Upper lobe of left lung (tissue), 6 donors: ENCODE data around the gene SERPINB10. TPM values are rescaled to one million over a fixed set of nuclear protein-coding genes. Genes with fewer than 3 reads are reported as not detected.

Source experiments
- ATAC-seq, 2 donors: fragments of 200-7000 bp; cut with Tn5 transposase; one replicate each; pipeline ENCODE4 v1.9.1; 2022; ENCODE audit warnings: mild to moderate bottlenecking in 2 of 2, moderate library complexity in 2 of 2; ENCODE audit not compliant: low FRiP score in 2 of 2
- DNase-seq, 2 donors: peaks; one replicate each; pipeline ENCODE4 v3.0.0-alpha.2; 2019 to 2020
- H3K27ac ChIP-seq, 4 donors: fragments of 200-600 bp; sonication (generic); one replicate each; pipeline ENCODE4 v1.5.1; 2016 to 2019
- H3K27me3 ChIP-seq, 4 donors: fragments of 200-600 bp; sonication (generic); one replicate each; pipeline ENCODE4 v1.5.1; 2017 to 2019
- H3K36me3 ChIP-seq, 4 donors: fragments of 200-600 bp; sonication (generic); one replicate each; pipeline ENCODE4 v1.5.1; 2016 to 2019
- H3K4me1 ChIP-seq, 4 donors: fragments of 200-600 bp; sonication (generic); one replicate each; pipeline ENCODE4 v1.5.1; 2018 to 2019
- H3K4me3 ChIP-seq, 4 donors: fragments of 200-600 bp; sonication (generic); one replicate each; pipeline ENCODE4 v1.5.1; 2017 to 2019; ENCODE audit warnings: mild to moderate bottlenecking in 2 of 4, moderate library complexity in 1 of 4
- H3K9me3 ChIP-seq, 4 donors: fragments of 200-600 bp; sonication (generic); one replicate each; pipeline ENCODE4 v1.5.1; 2018 to 2019
- EP300 ChIP-seq, 4 donors: sonication (generic); formaldehyde crosslinking; IDR thresholded peaks; one replicate each; pipeline ENCODE4 v1.5.1; 2017; ENCODE audit warnings: antibody characterized with exemption in 4 of 4, control low read depth in 2 of 4
- POLR2A ChIP-seq, 4 donors: fragments of 450-650 bp; IDR thresholded peaks; one replicate each; pipeline ENCODE4 v1.5.1; 2016 to 2017; ENCODE audit warnings: antibody characterized with exemption in 4 of 4, mild to moderate bottlenecking in 2 of 4
- POLR2AphosphoS5 ChIP-seq, 2 donors: sonication (generic); formaldehyde crosslinking; IDR thresholded peaks; one replicate each; pipeline ENCODE4 v1.5.1; 2017; ENCODE audit warnings: antibody characterized with exemption in 2 of 2
- WGBS, 2 donors: methylation state at CpG; one replicate each; pipeline ENCODE4 v1.1.5; 2017 to 2018; 5-methylcytosine and 5-hydroxymethylcytosine counted together
- total RNA-seq, 6 donors: library from RNA; depleted of rRNA in 4 of 6; stranded (reverse); fragments of >200 nt in 4 of 6; gene quantifications; one replicate each; pipeline versions ENCODE4 v1.1.0 to v1.2.1, GENCODE V29; 2016 to 2021
- TF ChIP-seq, protein P1 (sequence below), 6 experiments: fragments of 450-650 bp in 4 of 6; fragments of 200-600 bp in 2 of 6; sonication (generic) in 2 of 6; IDR thresholded peaks; one replicate each; pipeline ENCODE4 v1.5.1; 2016 to 2019; ENCODE audit warnings: antibody characterized with exemption in 6 of 6
- donor health status: DM: no; HTN: no; CAD: no; lungs with moderate emphysema.
- donor health status: DM: no; HTN: yes; CAD: no; lungs with severe emphysema.

SERPINB10 gene
- total RNA-seq, 6 donors from 2014 or later = 0.11 to 0.30 TPM; not detected in 4

DNA sequence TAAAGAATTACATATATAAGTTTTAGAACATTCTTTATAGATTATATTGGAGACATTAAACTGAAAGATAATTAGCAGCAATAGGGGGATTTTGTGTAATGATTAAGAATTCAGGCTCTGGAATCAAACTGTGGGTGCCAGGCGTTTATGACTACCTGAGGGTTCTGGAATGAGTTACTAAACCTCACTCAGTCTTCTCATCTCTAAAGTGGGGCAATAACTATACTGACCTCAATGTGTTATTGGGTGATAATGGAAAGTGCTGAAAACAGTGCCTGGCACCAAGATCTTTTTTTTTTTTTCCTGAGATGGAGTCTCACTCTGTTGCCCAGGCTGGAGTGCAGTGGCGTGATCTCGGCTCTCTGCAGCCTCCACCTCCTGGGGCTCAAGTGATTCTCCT, 69.3 kb downstream of the SERPINB10 start:
- ATAC-seq (no peak), DNase-seq (no peak)
- peaks cover 7 to 30% (median 12%) of the 10 kb centered on the region in 4 donors for H3K4me1 ChIP-seq
- H3K36me3 ChIP-seq = peaks cover 0 to 19% (median 4%) of the 10 kb centered on the region in 4 donors
- no peak overlapping the region for H3K27ac ChIP-seq
- TF ChIP-seq POLR2A (IDR thresholded peaks at IDR 0.05) (no peak), POLR2AphosphoS5 (IDR thresholded peaks at IDR 0.05) (no peak)
- no peaks in the 10 kb centered on the region for H3K27me3 ChIP-seq
- no peak overlapping the region for H3K4me3 ChIP-seq
- H3K9me3 ChIP-seq = no peaks in the 10 kb centered on the region
- WGBS, 2 donors = 89 to 95% methylated on average over 3 of the region's 3 CpGs

DNA sequence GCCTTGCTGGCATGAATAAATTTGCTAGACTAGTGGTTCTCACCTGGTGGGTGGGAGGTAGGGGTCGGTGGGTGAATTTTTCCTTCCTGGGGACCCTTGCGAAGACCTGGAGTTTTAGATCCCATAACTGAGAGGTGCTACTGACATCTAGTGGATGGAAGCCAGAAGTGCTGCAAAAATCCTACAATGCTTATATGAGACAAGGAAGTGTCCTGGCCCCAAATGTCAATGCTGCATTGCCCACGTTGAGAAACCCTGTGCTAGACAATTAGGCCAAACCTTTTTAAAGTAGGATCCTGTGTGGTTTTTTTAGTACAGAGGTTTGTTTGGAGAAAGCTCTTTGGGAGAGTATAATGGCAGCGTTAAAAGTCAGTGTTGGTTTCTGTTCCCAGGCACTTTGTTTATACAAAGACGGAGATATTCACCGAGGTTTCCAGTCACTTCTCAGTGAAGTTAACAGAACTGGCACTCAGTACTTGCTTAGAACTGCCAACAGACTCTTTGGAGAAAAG, 71.7 kb downstream of the SERPINB10 start:
- DNase-seq (peak in 1 of 2 donors; percentile 67), ATAC-seq (peak; percentile 87)
- H3K4me3 ChIP-seq = peak overlapping the region in 3 of 4 donors; percentile 0 to 34 (median 25)
- peaks cover 5 to 43% (median 26%) of the 10 kb centered on the region in 4 donors for H3K36me3 ChIP-seq
- H3K27me3 ChIP-seq = no peaks in the 10 kb centered on the region
- peaks cover 7 to 30% (median 12%) of the 10 kb centered on the region in 4 donors for H3K4me1 ChIP-seq
- TF ChIP-seq POLR2AphosphoS5 (IDR thresholded peaks at IDR 0.05) (no peak), EP300 (IDR thresholded peaks at IDR 0.05) (no peak), POLR2A (IDR thresholded peaks at IDR 0.05) (no peak)
- TF ChIP-seq, protein P1, sequence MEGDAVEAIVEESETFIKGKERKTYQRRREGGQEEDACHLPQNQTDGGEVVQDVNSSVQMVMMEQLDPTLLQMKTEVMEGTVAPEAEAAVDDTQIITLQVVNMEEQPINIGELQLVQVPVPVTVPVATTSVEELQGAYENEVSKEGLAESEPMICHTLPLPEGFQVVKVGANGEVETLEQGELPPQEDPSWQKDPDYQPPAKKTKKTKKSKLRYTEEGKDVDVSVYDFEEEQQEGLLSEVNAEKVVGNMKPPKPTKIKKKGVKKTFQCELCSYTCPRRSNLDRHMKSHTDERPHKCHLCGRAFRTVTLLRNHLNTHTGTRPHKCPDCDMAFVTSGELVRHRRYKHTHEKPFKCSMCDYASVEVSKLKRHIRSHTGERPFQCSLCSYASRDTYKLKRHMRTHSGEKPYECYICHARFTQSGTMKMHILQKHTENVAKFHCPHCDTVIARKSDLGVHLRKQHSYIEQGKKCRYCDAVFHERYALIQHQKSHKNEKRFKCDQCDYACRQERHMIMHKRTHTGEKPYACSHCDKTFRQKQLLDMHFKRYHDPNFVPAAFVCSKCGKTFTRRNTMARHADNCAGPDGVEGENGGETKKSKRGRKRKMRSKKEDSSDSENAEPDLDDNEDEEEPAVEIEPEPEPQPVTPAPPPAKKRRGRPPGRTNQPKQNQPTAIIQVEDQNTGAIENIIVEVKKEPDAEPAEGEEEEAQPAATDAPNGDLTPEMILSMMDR (IDR thresholded peaks at IDR 0.05) = peak; percentile 67 to 79 (median 74)
- peak overlapping the region; percentile 44 to 64 (median 55) for H3K27ac ChIP-seq
- H3K9me3 ChIP-seq = no peaks in the 10 kb centered on the region
- WGBS, 2 donors = 9 to 11% methylated on average over 6 of the region's 6 CpGs

DNA sequence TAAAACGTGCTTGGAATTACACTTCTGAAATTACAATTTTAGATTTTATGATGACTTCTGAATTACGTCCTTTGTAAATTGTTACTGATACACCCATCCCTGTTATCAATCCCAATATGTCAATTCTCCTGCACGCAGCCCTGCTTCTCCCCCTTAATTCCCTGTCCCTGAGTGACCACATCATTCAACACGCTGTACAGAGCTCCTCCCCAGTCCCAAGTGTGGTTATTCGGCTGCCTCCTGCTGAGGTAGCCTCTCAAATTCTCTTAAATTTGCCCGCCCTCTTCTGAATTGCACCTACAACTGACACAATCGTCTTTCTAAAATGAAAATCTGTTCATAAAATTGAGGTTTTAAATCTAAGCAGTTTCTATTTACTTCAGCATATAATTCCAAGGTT, 72.3 kb downstream of the SERPINB10 start:
- H3K9me3 ChIP-seq = no peaks in the 10 kb centered on the region
- no peak for TF ChIP-seq POLR2AphosphoS5 (IDR thresholded peaks at IDR 0.05)
- no peak for TF ChIP-seq EP300 (IDR thresholded peaks at IDR 0.05)
- TF ChIP-seq POLR2A (IDR thresholded peaks at IDR 0.05) = no peak
- TF ChIP-seq, protein P1 (IDR thresholded peaks at IDR 0.05) = no peak
- H3K4me1 ChIP-seq = peaks cover 7 to 28% (median 12%) of the 10 kb centered on the region in 4 donors
- 58 to 66% methylated on average over 7 of the region's 7 CpGs for WGBS, 2 donors
- DNase-seq = no peak
- H3K27me3 ChIP-seq = no peaks in the 10 kb centered on the region
- peak overlapping the region in 3 of 4 donors; percentile 0 to 34 (median 25) for H3K4me3 ChIP-seq
- ATAC-seq = no peak
- H3K36me3 ChIP-seq = peaks cover 5 to 48% (median 30%) of the 10 kb centered on the region in 4 donors
- peak overlapping the region; percentile 44 to 64 (median 55) for H3K27ac ChIP-seq

DNA sequence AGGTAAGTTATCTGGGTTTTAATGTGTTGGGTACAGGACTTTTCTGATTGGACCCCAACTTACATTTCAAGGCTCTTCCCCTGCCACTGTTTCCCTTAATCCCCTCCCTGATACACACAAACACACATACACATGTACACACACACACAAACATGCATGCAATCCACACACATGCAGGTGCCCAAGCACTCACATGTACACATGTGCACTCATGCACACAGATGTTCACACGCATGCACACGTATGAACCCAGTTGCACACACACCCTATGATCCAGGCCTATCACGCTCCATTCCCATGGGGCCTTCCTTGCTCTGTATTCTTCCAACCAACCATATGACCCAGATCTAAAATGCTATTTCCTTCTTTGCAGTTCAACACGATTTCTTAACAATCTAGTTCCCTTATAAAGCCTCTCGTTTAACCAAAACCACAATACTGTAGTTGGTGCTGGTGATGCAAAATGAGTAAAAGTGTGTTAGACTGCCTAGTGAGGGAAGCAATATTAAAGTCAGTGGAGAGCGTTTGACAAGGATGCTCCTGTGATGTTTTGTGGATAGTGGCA, 73.2 kb downstream of the SERPINB10 start:
- Histone ChIP-seq H3K27ac (peak overlapping the region in 1 of 4 donors; percentile 40), H3K27me3 (no peaks in the 10 kb centered on the region), H3K36me3 (peaks cover 5 to 58% (median 36%) of the 10 kb centered on the region in 4 donors), H3K4me3 (no peak overlapping the region), H3K4me1 (peaks cover 7 to 23% (median 12%) of the 10 kb centered on the region in 4 donors), H3K9me3 (no peaks in the 10 kb centered on the region)
- no peak for DNase-seq
- WGBS, 2 donors = 66 to 79% methylated on average over 6 of the region's 6 CpGs
- ATAC-seq = peak in 1 of 2 donors; percentile 28
- TF ChIP-seq EP300 (IDR thresholded peaks at IDR 0.05) (no peak), POLR2AphosphoS5 (IDR thresholded peaks at IDR 0.05) (no peak), POLR2A (IDR thresholded peaks at IDR 0.05) (no peak)
- TF ChIP-seq, protein P1 (IDR thresholded peaks at IDR 0.05) = no peak

DNA sequence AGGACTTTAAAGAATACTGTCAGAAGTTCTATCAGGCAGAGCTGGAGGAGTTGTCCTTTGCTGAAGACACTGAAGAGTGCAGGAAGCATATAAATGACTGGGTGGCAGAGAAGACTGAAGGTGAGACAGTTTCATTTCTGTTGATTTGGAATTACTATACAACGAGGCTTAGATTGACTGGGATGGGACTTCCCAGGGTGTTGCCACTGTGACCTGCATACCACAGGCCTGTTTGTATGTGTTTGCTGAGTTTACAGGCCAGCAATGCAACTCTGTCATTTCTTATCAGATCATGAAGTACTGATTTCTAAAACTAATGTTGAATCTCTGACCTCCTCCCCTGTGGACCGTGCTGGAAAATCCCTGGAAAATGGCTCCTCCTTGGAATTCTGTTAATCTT, 74.0 kb downstream of the SERPINB10 start:
- H3K4me1 ChIP-seq = peaks cover 7 to 22% (median 12%) of the 10 kb centered on the region in 4 donors
- no peak for ATAC-seq
- peaks cover 5 to 65% (median 39%) of the 10 kb centered on the region in 4 donors for H3K36me3 ChIP-seq
- no peak overlapping the region for H3K4me3 ChIP-seq
- no peaks in the 10 kb centered on the region for H3K27me3 ChIP-seq
- 67 to 72% methylated on average over 2 of the region's 2 CpGs for WGBS, 2 donors
- no peaks in the 10 kb centered on the region for H3K9me3 ChIP-seq
- no peak overlapping the region for H3K27ac ChIP-seq
- DNase-seq = no peak
- TF ChIP-seq, protein P1 (IDR thresholded peaks at IDR 0.05) = no peak
- no peak for TF ChIP-seq POLR2A (IDR thresholded peaks at IDR 0.05)
- no peak for TF ChIP-seq EP300 (IDR thresholded peaks at IDR 0.05)
- TF ChIP-seq POLR2AphosphoS5 (IDR thresholded peaks at IDR 0.05) = no peak
